Epithelial cell of esophagus (primary cell): ENCODE data around the gene HSF2BP.

Experiments used
- DNase-seq: peaks from one replicate; pipeline ENCODE4 v3.0.0; 2010; ENCODE audit warnings: low read depth
- H3K4me3 ChIP-seq: 2 replicates; pipeline ENCODE4 v1.5.1; 2011; ENCODE audit warnings: mild to moderate bottlenecking, low read length, control low read depth
- TF ChIP-seq, protein P1 (sequence below): IDR thresholded peaks from 2 replicates; pipeline ENCODE4 v1.5.1; 2011; ENCODE audit warnings: low read depth, mild to moderate bottlenecking, low read length, control low read depth, inconsistent platforms; ENCODE audit not compliant: insufficient read depth; ENCODE audit errors: missing control alignments

The HSF2BP gene

GRCh38 chr21:43659136-43660000 is at the start of gene HSF2BP, which contains the start of gene RRP1B:
HSF2BP (minus strand) TSS chr21:43659488; CDS start chr21:43658096, 1,392 bp downstream.
RRP1B (plus strand) TSS chr21:43659560; CDS start chr21:43659665, 105 bp downstream.
- TF ChIP-seq, protein P1, sequence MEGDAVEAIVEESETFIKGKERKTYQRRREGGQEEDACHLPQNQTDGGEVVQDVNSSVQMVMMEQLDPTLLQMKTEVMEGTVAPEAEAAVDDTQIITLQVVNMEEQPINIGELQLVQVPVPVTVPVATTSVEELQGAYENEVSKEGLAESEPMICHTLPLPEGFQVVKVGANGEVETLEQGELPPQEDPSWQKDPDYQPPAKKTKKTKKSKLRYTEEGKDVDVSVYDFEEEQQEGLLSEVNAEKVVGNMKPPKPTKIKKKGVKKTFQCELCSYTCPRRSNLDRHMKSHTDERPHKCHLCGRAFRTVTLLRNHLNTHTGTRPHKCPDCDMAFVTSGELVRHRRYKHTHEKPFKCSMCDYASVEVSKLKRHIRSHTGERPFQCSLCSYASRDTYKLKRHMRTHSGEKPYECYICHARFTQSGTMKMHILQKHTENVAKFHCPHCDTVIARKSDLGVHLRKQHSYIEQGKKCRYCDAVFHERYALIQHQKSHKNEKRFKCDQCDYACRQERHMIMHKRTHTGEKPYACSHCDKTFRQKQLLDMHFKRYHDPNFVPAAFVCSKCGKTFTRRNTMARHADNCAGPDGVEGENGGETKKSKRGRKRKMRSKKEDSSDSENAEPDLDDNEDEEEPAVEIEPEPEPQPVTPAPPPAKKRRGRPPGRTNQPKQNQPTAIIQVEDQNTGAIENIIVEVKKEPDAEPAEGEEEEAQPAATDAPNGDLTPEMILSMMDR = peak; percentile 10

DNA sequence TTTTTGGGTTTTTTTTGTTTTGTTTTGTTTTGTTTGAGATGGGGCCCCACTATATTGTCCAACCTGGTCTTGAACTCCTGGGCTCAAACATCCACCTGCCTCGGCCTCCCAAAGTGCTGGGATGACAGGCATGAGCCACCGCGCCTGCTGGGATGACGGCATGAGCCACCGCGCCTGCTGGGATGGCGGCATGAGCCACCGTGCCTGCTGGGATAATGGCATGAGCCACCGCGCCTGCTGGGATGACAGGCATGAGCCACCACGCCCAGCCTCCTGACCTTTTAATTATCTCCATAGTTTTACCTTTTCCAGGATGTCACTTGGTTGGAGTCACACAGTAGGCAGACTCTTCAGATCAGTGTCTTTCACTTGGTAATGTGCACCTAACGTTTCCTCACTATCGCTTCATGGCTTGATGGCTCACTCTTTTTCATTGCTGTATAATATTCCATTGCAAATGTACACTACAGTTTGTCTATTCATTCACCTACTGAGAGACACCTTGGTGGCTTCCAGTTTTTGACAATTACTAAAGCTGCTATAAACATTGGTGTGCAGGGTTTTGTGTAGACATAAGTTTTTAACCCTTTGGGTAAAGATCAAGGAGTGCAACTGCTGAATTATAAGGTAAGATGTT is 49.6 kb upstream of the HSF2BP start:
- no peak overlapping the region for H3K4me3 ChIP-seq
- TF ChIP-seq, protein P1 = no peak
- no peak for DNase-seq

More at GRCh38 chr21:43659136-43660000, at the start of gene HSF2BP, which contains the start of gene RRP1B:
- peak; percentile 88 for DNase-seq
- H3K4me3 ChIP-seq = peak within 1 kb of the TSS; percentile 91

DNA sequence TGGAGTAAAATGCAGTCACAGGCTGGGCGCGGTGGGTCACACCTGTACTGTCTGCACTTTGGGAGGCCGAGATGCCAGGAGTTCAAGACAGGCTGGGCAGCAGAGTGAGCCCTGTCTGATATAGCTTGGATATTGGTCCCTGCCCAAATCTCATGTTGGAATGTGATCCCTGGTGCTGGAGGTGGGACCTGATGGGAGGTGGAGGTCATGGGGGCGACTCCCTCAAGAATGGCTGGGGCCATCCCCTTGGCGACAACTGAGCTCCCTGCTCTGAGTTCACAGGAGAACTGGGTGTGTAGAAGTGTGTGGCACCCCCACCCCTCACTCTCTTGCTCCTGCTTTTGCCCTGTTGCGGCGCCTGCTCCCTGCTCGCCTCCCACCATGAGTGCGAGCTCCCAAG is 48.2 kb upstream of the HSF2BP start:
- no peak for DNase-seq
- TF ChIP-seq, protein P1 = no peak
- no peak overlapping the region for H3K4me3 ChIP-seq

GRCh38 chr21:43703035-43703880 is 44.0 kb upstream of the HSF2BP start:
- TF ChIP-seq, protein P1 = no peak
- DNase-seq = peak; percentile 72
- H3K4me3 ChIP-seq = no peak overlapping the region

- H3K4me3 ChIP-seq = no peak overlapping the region
Measured at GRCh38 chr21:43702785-43703034, 43.4 kb upstream of the HSF2BP start.

More at GRCh38 chr21:43702785-43703034, 43.4 kb upstream of the HSF2BP start:
- TF ChIP-seq, protein P1 = no peak
- peak; percentile 46 for DNase-seq
